Vagina (tissue), 2 donors: Measurements from ENCODE around the gene INSYN1.

Source experiments
- CTCF ChIP-seq, 3 experiments: fragments of 450-650 bp in 2 of 3; fragments of 200-600 bp in 1 of 3; sonication (generic) in 1 of 3; IDR thresholded peaks; one replicate each; pipeline ENCODE4 v1.5.1; 2017 to 2019; ENCODE audit warnings: antibody characterized with exemption in 3 of 3, mild to moderate bottlenecking in 2 of 3, moderate library complexity in 2 of 3
- POLR2A ChIP-seq, 2 donors: fragments of 450-650 bp; IDR thresholded peaks; one replicate each; pipeline ENCODE4 v1.6.1; 2017; ENCODE audit warnings: antibody characterized with exemption in 2 of 2, mild to moderate bottlenecking in 2 of 2, moderate library complexity in 2 of 2

- TF ChIP-seq CTCF (IDR thresholded peaks at IDR 0.05) (no peak), POLR2A (IDR thresholded peaks at IDR 0.05) (no peak)
Observed at GRCh38 chr15:73782344-73782959, 29.3 kb upstream of the INSYN1 start.
